Prostate gland (tissue), 2 donors: ENCODE data around the gene PDGFA. TPM values are rescaled to one million over a fixed set of nuclear protein-coding genes. Genes with fewer than 3 reads are reported as not detected.

Experiments
- DNase-seq: peaks from one replicate; pipeline ENCODE4 v3.0.0-alpha.2; 2019; ENCODE audit warnings: low spot score
- H3K27ac ChIP-seq, 2 donors: fragments of 200-600 bp; sonication (generic); 2 replicates each; pipeline ENCODE4 v1.5.1; 2017 to 2019
- H3K27me3 ChIP-seq: fragments of 200-600 bp; sonication (generic); replicated peaks from 2 replicates; pipeline ENCODE4 v1.5.1; 2019; ENCODE audit not compliant: insufficient read depth
- H3K36me3 ChIP-seq, 2 donors: fragments of 200-600 bp; sonication (generic); 1 replicate in 1 of 2; 2 replicates in 1 of 2; pipeline versions ENCODE4 v1.5.1 to v1.8.1; 2017 to 2019
- H3K4me1 ChIP-seq: fragments of 200-600 bp; sonication (generic); replicated peaks from 2 replicates; pipeline ENCODE4 v1.5.1; 2019
- H3K4me3 ChIP-seq, 2 donors: fragments of 200-600 bp; sonication (generic); 2 replicates each; pipeline ENCODE4 v1.5.1; 2017 to 2019
- H3K9me3 ChIP-seq: fragments of 200-600 bp; sonication (generic); 2 replicates; pipeline ENCODE4 v1.5.1; 2017
- POLR2A ChIP-seq: fragments of 450-650 bp; IDR thresholded peaks from one replicate; pipeline ENCODE4 v1.6.1; 2016; ENCODE audit warnings: antibody characterized with exemption, mild to moderate bottlenecking
- POLR2AphosphoS5 ChIP-seq: sonication (generic); formaldehyde crosslinking; IDR thresholded peaks from one replicate; pipeline ENCODE4 v1.6.1; 2017; ENCODE audit warnings: antibody characterized with exemption
- WGBS: methylation state at CpG from one replicate; pipeline ENCODE4 v1.1.5; 2018; 5-methylcytosine and 5-hydroxymethylcytosine counted together
- intact Hi-C: fragments of 100-400 bp; cut with DNase I; formaldehyde crosslinking; loops from one replicate; pipeline ENCODE4 v1.14.2; 2022
- total RNA-seq, 2 donors: library from RNA; depleted of rRNA; stranded (reverse); fragments of >200 nt; gene quantifications; one replicate each; pipeline ENCODE4 v1.1.0, GENCODE V29; 2016
- TF ChIP-seq, protein P1 (sequence below), 4 experiments: fragments of 200-600 bp in 2 of 4; fragments of 450-650 bp in 2 of 4; sonication (generic) in 2 of 4; IDR thresholded peaks; 1 replicate in 3 of 4; 2 replicates in 1 of 4; pipeline ENCODE4 v1.5.1; 2016 to 2019; ENCODE audit warnings: antibody characterized with exemption in 4 of 4, mild to moderate bottlenecking in 2 of 4, moderate library complexity in 2 of 4

The PDGFA gene
- total RNA-seq, 2 donors from 2014 or later = 40.4 to 75.0 TPM

DNA sequence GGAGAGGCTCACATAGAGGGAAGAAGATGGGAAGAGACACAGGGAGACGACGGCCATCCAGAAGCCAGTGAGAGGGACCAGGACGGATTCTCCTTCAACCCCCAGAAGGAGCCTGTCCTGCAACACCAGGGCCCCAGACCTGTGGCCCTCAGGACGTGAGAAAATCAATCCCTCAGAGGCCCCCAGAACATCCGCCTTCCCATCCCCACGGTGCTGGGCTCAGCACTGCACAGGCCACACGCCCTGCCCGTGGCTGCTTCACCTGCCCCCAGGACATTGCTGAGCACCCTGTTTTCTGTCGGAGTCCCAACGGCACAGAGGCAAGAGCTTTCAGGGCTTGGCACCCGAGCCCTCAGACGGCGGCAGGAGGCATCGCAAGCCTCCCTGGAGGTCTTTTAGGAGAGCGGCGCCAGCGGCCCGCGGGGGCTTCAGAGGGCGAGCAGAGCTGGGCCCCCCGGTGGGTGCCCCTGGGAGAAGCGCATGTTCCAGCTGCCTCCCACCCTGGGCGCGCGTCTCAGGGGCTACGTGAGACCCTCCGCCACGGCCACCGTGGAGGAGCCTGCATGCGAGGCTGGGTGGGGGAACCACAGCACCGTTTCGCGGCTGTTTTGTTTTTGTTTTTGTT, 42.8 kb downstream of the PDGFA start:
- Histone ChIP-seq H3K27ac (no peak overlapping the region), H3K36me3 (no peaks in the 10 kb centered on the region), H3K4me3 (no peak overlapping the region), H3K27me3 (peaks cover 6% of the 10 kb centered on the region), H3K9me3 (no peaks in the 10 kb centered on the region), H3K4me1 (no peaks in the 10 kb centered on the region)
- intact Hi-C loops = no loop called here
- TF ChIP-seq POLR2AphosphoS5 (no peak), POLR2A (no peak)
- TF ChIP-seq, protein P1, sequence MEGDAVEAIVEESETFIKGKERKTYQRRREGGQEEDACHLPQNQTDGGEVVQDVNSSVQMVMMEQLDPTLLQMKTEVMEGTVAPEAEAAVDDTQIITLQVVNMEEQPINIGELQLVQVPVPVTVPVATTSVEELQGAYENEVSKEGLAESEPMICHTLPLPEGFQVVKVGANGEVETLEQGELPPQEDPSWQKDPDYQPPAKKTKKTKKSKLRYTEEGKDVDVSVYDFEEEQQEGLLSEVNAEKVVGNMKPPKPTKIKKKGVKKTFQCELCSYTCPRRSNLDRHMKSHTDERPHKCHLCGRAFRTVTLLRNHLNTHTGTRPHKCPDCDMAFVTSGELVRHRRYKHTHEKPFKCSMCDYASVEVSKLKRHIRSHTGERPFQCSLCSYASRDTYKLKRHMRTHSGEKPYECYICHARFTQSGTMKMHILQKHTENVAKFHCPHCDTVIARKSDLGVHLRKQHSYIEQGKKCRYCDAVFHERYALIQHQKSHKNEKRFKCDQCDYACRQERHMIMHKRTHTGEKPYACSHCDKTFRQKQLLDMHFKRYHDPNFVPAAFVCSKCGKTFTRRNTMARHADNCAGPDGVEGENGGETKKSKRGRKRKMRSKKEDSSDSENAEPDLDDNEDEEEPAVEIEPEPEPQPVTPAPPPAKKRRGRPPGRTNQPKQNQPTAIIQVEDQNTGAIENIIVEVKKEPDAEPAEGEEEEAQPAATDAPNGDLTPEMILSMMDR (IDR thresholded peaks at IDR 0.05) = no peak
- 90% methylated on average over 33 of the region's 33 CpGs for WGBS
- no peak for DNase-seq

- intact Hi-C loops = no loop called here
- 94% methylated on average over 10 of the region's 15 CpGs for WGBS
- H3K9me3 ChIP-seq = no peaks in the 10 kb centered on the region
- no peak overlapping the region for H3K27ac ChIP-seq
- no peaks in the 10 kb centered on the region for H3K36me3 ChIP-seq
- no peaks in the 10 kb centered on the region for H3K4me1 ChIP-seq
- peaks cover 6% of the 10 kb centered on the region for H3K27me3 ChIP-seq
- no peak overlapping the region for H3K4me3 ChIP-seq
- TF ChIP-seq, protein P1 (IDR thresholded peaks at IDR 0.05) = no peak
- TF ChIP-seq POLR2A = no peak
- no peak for TF ChIP-seq POLR2AphosphoS5
- DNase-seq = no peak
Observed at GRCh38 chr7:475951-476441, 43.6 kb downstream of the PDGFA start.

DNA sequence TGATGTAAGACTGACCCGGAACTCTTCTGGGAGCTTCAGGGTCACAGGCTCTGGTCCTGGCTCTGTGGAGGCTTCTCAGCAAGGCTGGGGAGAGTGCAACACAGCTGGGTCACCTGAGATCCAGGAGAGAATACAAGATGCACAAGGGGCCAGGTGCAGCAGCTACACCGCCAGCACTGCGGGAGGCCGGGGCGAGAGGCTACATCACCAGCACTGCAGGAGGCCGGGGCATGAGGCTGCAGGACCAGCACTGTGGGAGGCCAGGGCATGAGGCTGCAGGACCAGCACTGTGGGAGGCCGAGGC, 44.3 kb downstream of the PDGFA start:
- Histone ChIP-seq H3K4me3 (no peak overlapping the region), H3K27me3 (peaks cover 6% of the 10 kb centered on the region), H3K4me1 (no peaks in the 10 kb centered on the region), H3K27ac (no peak overlapping the region), H3K9me3 (no peaks in the 10 kb centered on the region), H3K36me3 (no peaks in the 10 kb centered on the region)
- 92% methylated on average over 6 of the region's 7 CpGs for WGBS
- TF ChIP-seq, protein P1 (IDR thresholded peaks at IDR 0.05) = no peak
- TF ChIP-seq POLR2AphosphoS5 = no peak
- TF ChIP-seq POLR2A = no peak
- intact Hi-C loops = no loop called here
- DNase-seq = no peak

DNA sequence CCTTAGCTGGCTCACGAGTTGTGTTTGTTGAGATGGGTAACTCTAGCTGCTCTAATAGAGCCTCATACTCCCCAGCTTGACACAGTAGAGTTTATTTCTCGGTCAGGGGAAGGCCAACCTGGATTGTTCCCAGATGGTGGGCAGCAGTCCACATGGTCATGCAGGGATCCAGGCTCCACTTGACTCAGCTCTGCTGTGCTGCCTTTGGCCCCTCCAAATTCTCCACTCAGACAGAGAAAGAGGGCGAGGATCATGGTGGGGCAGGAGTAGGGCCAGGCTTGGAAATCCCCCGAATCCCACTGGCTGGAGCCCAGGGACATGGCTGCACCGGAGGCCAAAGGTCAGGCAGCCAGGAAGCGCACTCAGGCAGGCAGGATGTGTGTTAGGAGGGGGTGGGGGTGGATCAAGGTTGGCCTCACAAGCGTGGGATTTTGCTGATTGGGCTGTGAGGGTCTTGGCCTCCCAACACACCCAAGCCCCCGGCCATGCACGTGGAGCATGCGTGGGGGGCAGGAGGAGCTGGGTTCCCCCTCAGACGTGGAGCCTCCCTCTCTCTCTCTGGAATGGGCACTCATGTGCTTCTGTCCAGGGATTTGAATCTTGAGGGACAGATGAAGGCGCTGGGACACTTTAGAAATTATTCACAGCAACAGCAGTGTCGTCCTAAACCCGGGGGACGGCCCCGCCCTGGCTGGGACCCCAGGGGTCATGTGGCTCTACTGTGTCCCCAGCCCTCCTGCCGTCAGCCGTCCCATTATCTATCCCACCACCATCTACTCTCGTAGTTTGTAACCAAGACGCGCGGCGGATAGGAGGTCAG, 44.8 kb downstream of the PDGFA start:
- no peak for TF ChIP-seq POLR2A
- TF ChIP-seq, protein P1 (IDR thresholded peaks at IDR 0.05) = no peak
- no peak for TF ChIP-seq POLR2AphosphoS5
- Histone ChIP-seq H3K4me1 (no peaks in the 10 kb centered on the region), H3K4me3 (no peak overlapping the region), H3K9me3 (no peaks in the 10 kb centered on the region), H3K27me3 (peaks cover under 1% of the 10 kb centered on the region), H3K27ac (no peak overlapping the region), H3K36me3 (no peaks in the 10 kb centered on the region)
- 92% methylated on average over 23 of the region's 23 CpGs for WGBS
- intact Hi-C loops = no loop called here
- no peak for DNase-seq
